NCI-H524 (cell line): ENCODE measurements around the gene LIFR.
"Not testable (repeated sequence)": the region's sequence is repeated elsewhere in the genome, so short reads cannot be mapped to it uniquely, and the experiment has no call there.

Experiments
- DNase-seq, 2 experiments: peaks; one replicate each; lab custom pipeline; 2025; lab: John Stamatoyannopoulos, UW

LIFR gene

GRCh38 chr5:38547257-38547656, 9.2 kb downstream of the LIFR start:
- no peak for DNase-seq

- DNase-seq = no peak
Measured at GRCh38 chr5:38546691-38547146, 9.7 kb downstream of the LIFR start.

GRCh38 chr5:38543886-38544285, 12.6 kb downstream of the LIFR start:
- no peak for DNase-seq

GRCh38 chr5:38543074-38543473, 13.4 kb downstream of the LIFR start:
- no peak for DNase-seq

GRCh38 chr5:38541174-38541725, 15.2 kb downstream of the LIFR start:
- DNase-seq = no peak

GRCh38 chr5:38540314-38540713, 16.1 kb downstream of the LIFR start:
- DNase-seq = peak; percentile 84 to 95

- DNase-seq = peak in 1 of 2 experiments; percentile 33
Measured at GRCh38 chr5:38538161-38538560, 18.3 kb downstream of the LIFR start.

- DNase-seq = no peak
Measured at GRCh38 chr5:38537505-38537904, 18.9 kb downstream of the LIFR start.

GRCh38 chr5:38536968-38537367, 19.5 kb downstream of the LIFR start:
- no peak for DNase-seq

- no peak for DNase-seq
Measured at GRCh38 chr5:38535845-38536244, 20.6 kb downstream of the LIFR start.

- DNase-seq = peak; percentile 65 to 86
Measured at GRCh38 chr5:38535248-38535750, 21.1 kb downstream of the LIFR start.

- no peak for DNase-seq
Measured at GRCh38 chr5:38534156-38534453, 22.3 kb downstream of the LIFR start.

- DNase-seq = no peak
Measured at GRCh38 chr5:38533286-38534155, 22.9 kb downstream of the LIFR start.

GRCh38 chr5:38532165-38532669, 24.2 kb downstream of the LIFR start:
- DNase-seq = peak; percentile 98 to 99

GRCh38 chr5:38531518-38531917, 24.9 kb downstream of the LIFR start:
- peak in 1 of 2 experiments; percentile 62 for DNase-seq

- DNase-seq = no peak
Measured at GRCh38 chr5:38529955-38530646, 26.3 kb downstream of the LIFR start.

- no peak for DNase-seq
Measured at GRCh38 chr5:38528162-38528703, 28.2 kb downstream of the LIFR start.

- DNase-seq = no peak
Measured at GRCh38 chr5:38527475-38527874, 29.0 kb downstream of the LIFR start.

- no peak for DNase-seq
Measured at GRCh38 chr5:38524022-38524421, 32.4 kb downstream of the LIFR start.

- no peak for DNase-seq
Measured at GRCh38 chr5:38519476-38519875, 37.0 kb downstream of the LIFR start.

GRCh38 chr5:38518341-38518740, 38.1 kb downstream of the LIFR start:
- DNase-seq = no peak

- DNase-seq = not testable (repeated sequence)
Measured at GRCh38 chr5:38516649-38517048, 39.8 kb downstream of the LIFR start.
